ENCODE results near the gene PTPRA. TPM values are rescaled to one million over a fixed set of nuclear protein-coding genes. Genes with fewer than 3 reads are reported as not detected.

PTPRA gene
- total RNA-seq, 1 experiment from 2014 or later: 45.2 TPM

DNA sequence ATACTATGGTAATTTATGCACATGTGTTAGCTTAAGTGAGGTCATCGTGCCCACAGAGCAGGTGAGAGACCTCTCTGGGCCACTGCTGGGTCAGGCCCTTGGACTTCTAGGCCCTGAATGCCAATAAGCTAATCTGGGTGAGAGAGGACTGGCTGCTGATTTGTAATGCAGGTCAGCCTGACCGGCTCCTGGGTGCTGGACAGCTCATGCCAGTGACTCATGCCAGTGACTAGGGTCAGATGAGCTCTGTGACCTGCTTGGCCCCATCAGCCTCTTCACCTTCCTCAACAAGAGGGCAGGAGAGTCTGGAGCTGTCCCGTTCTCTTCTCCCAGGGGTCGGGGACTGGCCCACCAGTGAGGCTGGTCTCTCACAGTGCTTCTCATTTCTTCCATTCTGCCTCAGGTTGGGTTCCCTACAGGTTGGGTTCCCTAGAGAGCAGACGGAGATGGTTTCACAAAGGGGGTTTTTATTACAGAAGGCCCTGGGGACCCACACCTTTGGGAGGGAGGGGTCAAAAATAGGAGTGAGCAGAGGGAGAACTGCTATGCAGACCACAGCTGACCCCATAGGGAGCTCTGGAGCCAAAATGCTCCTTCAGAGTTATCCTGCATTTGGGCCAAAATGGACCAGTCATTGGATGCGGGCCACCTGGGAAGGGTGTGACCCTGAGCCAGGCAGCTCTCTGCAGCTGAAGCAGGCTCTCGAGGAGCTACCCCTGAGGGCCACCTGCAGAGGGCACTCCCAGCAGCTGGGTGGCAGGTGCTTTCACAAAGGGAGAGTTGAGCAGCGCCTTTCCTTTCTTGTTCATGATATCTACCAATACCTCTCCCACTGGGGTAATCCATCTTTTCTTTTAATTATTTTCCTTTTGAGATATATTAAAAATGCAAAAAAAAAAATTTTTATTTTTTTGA lies 196.0 kb downstream of the PTPRA start:
- H3K4me1 ChIP-seq (ENCODE audit: insufficient read depth, low read length): no peaks in the 10 kb centered on the region
- TF ChIP-seq, protein P1, sequence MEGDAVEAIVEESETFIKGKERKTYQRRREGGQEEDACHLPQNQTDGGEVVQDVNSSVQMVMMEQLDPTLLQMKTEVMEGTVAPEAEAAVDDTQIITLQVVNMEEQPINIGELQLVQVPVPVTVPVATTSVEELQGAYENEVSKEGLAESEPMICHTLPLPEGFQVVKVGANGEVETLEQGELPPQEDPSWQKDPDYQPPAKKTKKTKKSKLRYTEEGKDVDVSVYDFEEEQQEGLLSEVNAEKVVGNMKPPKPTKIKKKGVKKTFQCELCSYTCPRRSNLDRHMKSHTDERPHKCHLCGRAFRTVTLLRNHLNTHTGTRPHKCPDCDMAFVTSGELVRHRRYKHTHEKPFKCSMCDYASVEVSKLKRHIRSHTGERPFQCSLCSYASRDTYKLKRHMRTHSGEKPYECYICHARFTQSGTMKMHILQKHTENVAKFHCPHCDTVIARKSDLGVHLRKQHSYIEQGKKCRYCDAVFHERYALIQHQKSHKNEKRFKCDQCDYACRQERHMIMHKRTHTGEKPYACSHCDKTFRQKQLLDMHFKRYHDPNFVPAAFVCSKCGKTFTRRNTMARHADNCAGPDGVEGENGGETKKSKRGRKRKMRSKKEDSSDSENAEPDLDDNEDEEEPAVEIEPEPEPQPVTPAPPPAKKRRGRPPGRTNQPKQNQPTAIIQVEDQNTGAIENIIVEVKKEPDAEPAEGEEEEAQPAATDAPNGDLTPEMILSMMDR (conservative IDR thresholded peaks at IDR 0.05): peak; percentile 52
- Mint-ChIP-seq H3K4me1 (peaks cover 6% of the 10 kb centered on the region in 2 experiments), H3K9me3 (peaks cover 3% of the 10 kb centered on the region in 2 experiments; a peak in 4 of 5 replicates), H3K27ac (no peak overlapping the region), H3K36me3 (ENCODE audit: insufficient read depth in 1 of 3, low read depth in 3 of 3) (no peaks in the 10 kb centered on the region; a peak in 2 of 7 replicates), H3K4me3 (no peak overlapping the region), H3K27me3 (ENCODE audit: low read depth) (peaks cover 39% of the 10 kb centered on the region)
- H4K20me1 ChIP-seq (ENCODE audit: control insufficient read depth, insufficient read depth, insufficient read length): no peaks in the 10 kb centered on the region
- no peak overlapping the region for H2BK15ac ChIP-seq (ENCODE audit: low read depth, low read length)
- H3K14ac ChIP-seq (ENCODE audit: insufficient read depth, low read length): no peak overlapping the region; the same call in 1 of the 2 replicates
- no peak overlapping the region for H3K4ac ChIP-seq (ENCODE audit: low read depth, low read length)
- H3K79me2 ChIP-seq (ENCODE audit: insufficient read depth, low read length): no peaks in the 10 kb centered on the region
- no peak overlapping the region for H3K27ac ChIP-seq (ENCODE audit: insufficient read length, low read depth, low read length)
- peaks cover 2% of the 10 kb centered on the region for H3K9me3 ChIP-seq (ENCODE audit: control insufficient read depth, low read depth, low read length)
- H2BK120ac ChIP-seq (ENCODE audit: low read depth, low read length, poor library complexity, severe bottlenecking): no peak overlapping the region
- H3K27me3 ChIP-seq (ENCODE audit: insufficient read depth, low read length): peaks cover 9% of the 10 kb centered on the region; the same call in 1 of the 2 replicates
- H4K5ac ChIP-seq (ENCODE audit: insufficient read length, low read depth, low read length): no peak overlapping the region
- no peak overlapping the region for H4K8ac ChIP-seq (replicated peaks; ENCODE audit: insufficient read length, low read depth, low read length)
- H3K56ac ChIP-seq (ENCODE audit: insufficient read length, low read depth, low read length): no peak overlapping the region
- peak; percentile 57 for DNase-seq
- no peak overlapping the region for H4K91ac ChIP-seq (ENCODE audit: insufficient read length, low read depth, low read length)
- no peak overlapping the region for H2AFZ ChIP-seq (ENCODE audit: low read length)
- no peak overlapping the region for H3K4me2 ChIP-seq (ENCODE audit: insufficient read depth, insufficient read length, low read length)
- H3K18ac ChIP-seq (ENCODE audit: insufficient read length, low read depth, low read length): no peak overlapping the region
- no peak overlapping the region for H2BK5ac ChIP-seq (ENCODE audit: insufficient read length, low read length)
- no peak overlapping the region for H2BK20ac ChIP-seq (ENCODE audit: low read depth, low read length, poor library complexity, severe bottlenecking)
- no peaks in the 10 kb centered on the region for H3K23me2 ChIP-seq (ENCODE audit: insufficient read length, low read depth, low read length, poor library complexity, severe bottlenecking)
- no peak overlapping the region for H2BK12ac ChIP-seq (ENCODE audit: insufficient read length, low read depth, low read length)
- no peak overlapping the region for H3K23ac ChIP-seq (ENCODE audit: insufficient read length, low read depth, low read length)
- no peaks in the 10 kb centered on the region for H3K79me1 ChIP-seq (ENCODE audit: insufficient read depth, low read depth, low read length, poor library complexity, severe bottlenecking)
- no CpG with 5 or more reads among the region's 8 CpGs for WGBS (ENCODE audit: extremely low coverage, insufficient read length, low lambda C conversion rate)
- H3T11ph ChIP-seq (ENCODE audit: low read length): no peak overlapping the region
- H2AK5ac ChIP-seq (ENCODE audit: insufficient read length, low read length): no peak overlapping the region
- no peak overlapping the region for H3K9ac ChIP-seq (ENCODE audit: extremely low read depth, insufficient read length, low read length)
